NCI-H748 (cell line): ENCODE results near the gene LDLRAD4.
A peak's percentile ranks its signal among the peaks of the same experiment; 100 is the strongest.

Experiments used
- DNase-seq: peaks from one replicate; lab custom pipeline; 2025; ENCODE audit not compliant: unreplicated experiment; lab: John Stamatoyannopoulos, UW

Gene LDLRAD4

GRCh38 chr18:13499803-13500202 lies 281.2 kb downstream of the LDLRAD4 start:
- no peak for DNase-seq

- DNase-seq: peak; percentile 94
These were observed 281.8 kb downstream of the LDLRAD4 start for GRCh38 chr18:13500227-13500865.

- peak; percentile 83 for DNase-seq
These were observed 282.4 kb downstream of the LDLRAD4 start for GRCh38 chr18:13500869-13501542.

GRCh38 chr18:13501543-13501887 lies 283.0 kb downstream of the LDLRAD4 start:
- peak; percentile 55 for DNase-seq

GRCh38 chr18:13501891-13502290 lies 283.3 kb downstream of the LDLRAD4 start:
- DNase-seq: peak; percentile 16

- DNase-seq: peak; percentile 61
These were observed 284.0 kb downstream of the LDLRAD4 start for GRCh38 chr18:13502585-13502984.

- no peak for DNase-seq
These were observed 285.3 kb downstream of the LDLRAD4 start for GRCh38 chr18:13503836-13504235.

- no peak for DNase-seq
These were observed 287.3 kb downstream of the LDLRAD4 start for GRCh38 chr18:13505780-13506345.

- DNase-seq: no peak
These were observed 292.0 kb downstream of the LDLRAD4 start for GRCh38 chr18:13510594-13510993.

- no peak for DNase-seq
These were observed 293.5 kb downstream of the LDLRAD4 start for GRCh38 chr18:13511961-13512577.

- peak; percentile 38 for DNase-seq
These were observed 294.5 kb downstream of the LDLRAD4 start for GRCh38 chr18:13513021-13513420.

GRCh38 chr18:13513481-13513880 lies 294.9 kb downstream of the LDLRAD4 start:
- DNase-seq: no peak

GRCh38 chr18:13514558-13514957 lies 296.0 kb downstream of the LDLRAD4 start:
- DNase-seq: no peak

GRCh38 chr18:13516855-13517254 lies 298.3 kb downstream of the LDLRAD4 start:
- no peak for DNase-seq

GRCh38 chr18:13517369-13517768 lies 298.8 kb downstream of the LDLRAD4 start:
- no peak for DNase-seq

- DNase-seq: no peak
These were observed 299.8 kb downstream of the LDLRAD4 start for GRCh38 chr18:13518382-13518781.

GRCh38 chr18:13520306-13520705 lies 301.7 kb downstream of the LDLRAD4 start:
- no peak for DNase-seq

GRCh38 chr18:13520741-13521140 lies 302.2 kb downstream of the LDLRAD4 start:
- no peak for DNase-seq

- no peak for DNase-seq
These were observed 302.9 kb downstream of the LDLRAD4 start for GRCh38 chr18:13521418-13521817.

GRCh38 chr18:13522256-13522655 lies 303.7 kb downstream of the LDLRAD4 start:
- DNase-seq: no peak

- DNase-seq: no peak
These were observed 304.5 kb downstream of the LDLRAD4 start for GRCh38 chr18:13522861-13523660.
